Measurements from ENCODE around the gene C4orf36. TPM values are rescaled to one million over a fixed set of nuclear protein-coding genes. Genes with fewer than 3 reads are reported as not detected.
A peak's percentile ranks its signal among the peaks of the same experiment; 100 is the strongest.
"Not testable (repeated sequence)": the region's sequence is repeated elsewhere in the genome, so short reads cannot be mapped to it uniquely, and the experiment has no call there.

Gene C4orf36
- polyA plus RNA-seq, 4 donors = 0.42 to 2.2 (median 1.3) TPM

GRCh38 chr4:86917212-86918039 lies 25.2 kb upstream of the C4orf36 start:
- DNase-seq (ENCODE audit: low read depth in 4 of 4, low spot score in 3 of 4) = no peak

GRCh38 chr4:86916392-86916791 lies 24.2 kb upstream of the C4orf36 start:
- no peak for DNase-seq (ENCODE audit: low read depth in 4 of 4, low spot score in 3 of 4)

GRCh38 chr4:86910820-86911684 lies 18.8 kb upstream of the C4orf36 start:
- DNase-seq (ENCODE audit: low read depth in 4 of 4, low spot score in 3 of 4) = no peak

- no peak for DNase-seq (ENCODE audit: low read depth in 4 of 4, low spot score in 3 of 4)
Measured at GRCh38 chr4:86910369-86910768, 18.1 kb upstream of the C4orf36 start.

- no peak for DNase-seq (ENCODE audit: low read depth in 4 of 4, low spot score in 3 of 4)
Measured at GRCh38 chr4:86909546-86910295, 17.5 kb upstream of the C4orf36 start.

GRCh38 chr4:86908251-86908657 lies 16.0 kb upstream of the C4orf36 start:
- no peak for DNase-seq (ENCODE audit: low read depth in 4 of 4, low spot score in 3 of 4)

GRCh38 chr4:86901864-86902263 lies 9.6 kb upstream of the C4orf36 start:
- no peak for DNase-seq (ENCODE audit: low read depth in 4 of 4, low spot score in 3 of 4)

- no peak for DNase-seq (ENCODE audit: low read depth in 4 of 4, low spot score in 3 of 4)
Measured at GRCh38 chr4:86898562-86898961, 6.3 kb upstream of the C4orf36 start.

GRCh38 chr4:86896596-86896995 lies 4.4 kb upstream of the C4orf36 start:
- DNase-seq (ENCODE audit: low read depth in 4 of 4, low spot score in 3 of 4) = no peak

GRCh38 chr4:86895692-86896488 lies 3.7 kb upstream of the C4orf36 start:
- peak in 2 of 4 donors; percentile 53 to 57 for DNase-seq (ENCODE audit: low read depth in 4 of 4, low spot score in 3 of 4)

- no peak for DNase-seq (ENCODE audit: low read depth in 4 of 4, low spot score in 3 of 4)
Measured at GRCh38 chr4:86894455-86894854, 2.2 kb upstream of the C4orf36 start.

- DNase-seq (ENCODE audit: low read depth in 4 of 4, low spot score in 3 of 4) = no peak
Measured at GRCh38 chr4:86893136-86893535, 914 bp upstream of the C4orf36 start.

- no peak for DNase-seq (ENCODE audit: low read depth in 4 of 4, low spot score in 3 of 4)
Measured at GRCh38 chr4:86892636-86892960, 376 bp upstream of the C4orf36 start.

GRCh38 chr4:86890790-86891189 lies 1.4 kb downstream of the C4orf36 start:
- no peak for DNase-seq (ENCODE audit: low read depth in 4 of 4, low spot score in 3 of 4)

- DNase-seq (ENCODE audit: low read depth in 4 of 4, low spot score in 3 of 4) = no peak
Measured at GRCh38 chr4:86879641-86880040, 12.6 kb downstream of the C4orf36 start.

GRCh38 chr4:86878640-86879039 lies 13.6 kb downstream of the C4orf36 start:
- no peak for DNase-seq (ENCODE audit: low read depth in 4 of 4, low spot score in 3 of 4)

GRCh38 chr4:86876894-86877685 lies 15.1 kb downstream of the C4orf36 start:
- no peak for DNase-seq (ENCODE audit: low read depth in 4 of 4, low spot score in 3 of 4)

GRCh38 chr4:86875436-86875835 lies 16.8 kb downstream of the C4orf36 start:
- DNase-seq (ENCODE audit: low read depth in 4 of 4, low spot score in 3 of 4) = not testable (repeated sequence)

- no peak for DNase-seq (ENCODE audit: low read depth in 4 of 4, low spot score in 3 of 4)
Measured at GRCh38 chr4:86872135-86872534, 20.1 kb downstream of the C4orf36 start.

Data from left renal pelvis (tissue), 4 donors.